GM19324 (cell line): ENCODE results near the gene KCNIP1.

ENCODE experiments used
- ATAC-seq: cut with Tn5 transposase; IDR thresholded peaks from one replicate; pipeline ENCODE4 v1.9.1; 2021; ENCODE audit warnings: mild to moderate bottlenecking, moderate library complexity; ENCODE audit not compliant: unreplicated experiment, low FRiP score

The KCNIP1 gene

DNA sequence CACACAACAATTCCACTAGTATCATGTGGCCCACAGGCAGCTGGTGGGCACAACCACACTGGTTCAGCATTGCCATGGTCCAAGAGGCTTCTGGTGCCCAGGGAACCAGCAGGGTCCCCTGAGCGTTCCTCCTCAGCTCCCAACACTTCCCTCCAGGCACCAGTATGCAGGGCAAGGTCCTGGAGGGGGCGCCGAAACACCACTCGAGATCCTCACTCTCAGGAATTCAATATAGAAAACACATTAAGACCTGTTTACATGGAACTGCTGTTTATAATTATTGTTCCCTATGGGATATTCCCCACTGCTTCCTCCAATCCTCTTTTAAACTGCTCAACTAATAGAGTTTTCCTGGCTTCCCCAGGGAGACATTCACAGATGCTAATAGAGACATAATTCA lies 187.8 kb downstream of the KCNIP1 start:
- no peak for ATAC-seq

GRCh38 chr5:170693701-170694100 lies 189.9 kb downstream of the KCNIP1 start:
- no peak for ATAC-seq

DNA sequence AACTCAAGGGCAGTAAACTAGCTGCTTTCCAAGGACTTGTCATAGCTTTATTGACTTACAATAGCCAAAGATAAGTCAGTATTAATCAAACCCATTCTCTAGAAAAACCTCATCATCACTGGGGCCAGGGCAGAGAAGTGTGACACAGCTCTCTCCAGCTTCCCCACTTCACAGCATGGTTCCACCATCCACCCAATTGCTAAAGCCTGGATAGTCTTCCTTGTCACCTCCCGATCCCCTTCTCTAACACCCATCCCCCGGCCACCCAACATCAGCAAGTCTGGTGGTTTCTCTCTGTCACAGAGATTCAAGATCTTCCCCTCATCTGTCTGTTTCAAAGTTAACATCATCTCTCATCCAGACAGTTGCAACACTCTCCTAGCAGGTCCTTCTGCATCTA lies 191.1 kb downstream of the KCNIP1 start:
- ATAC-seq, result no peak

- no peak for ATAC-seq
Observed at GRCh38 chr5:170697031-170697430, 193.2 kb downstream of the KCNIP1 start.

DNA sequence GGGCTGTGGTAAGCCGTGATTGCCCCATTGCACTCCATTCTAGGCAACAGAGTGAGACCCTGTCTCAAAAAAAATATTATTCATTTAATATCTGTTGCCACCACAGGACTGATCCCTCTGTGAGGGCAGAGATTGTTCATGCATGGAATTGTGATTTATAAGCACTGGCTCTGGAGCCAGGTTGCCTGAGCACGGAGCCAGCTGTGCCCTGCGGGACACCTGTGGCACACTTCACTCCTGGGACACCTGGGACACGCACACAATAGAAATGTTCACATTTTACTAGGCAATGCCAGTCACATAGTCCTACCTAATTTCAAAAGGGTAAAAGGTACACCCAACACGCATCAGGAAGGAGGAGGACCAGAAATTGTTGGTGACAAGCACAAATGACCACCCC lies 196.7 kb downstream of the KCNIP1 start:
- ATAC-seq, result no peak

DNA sequence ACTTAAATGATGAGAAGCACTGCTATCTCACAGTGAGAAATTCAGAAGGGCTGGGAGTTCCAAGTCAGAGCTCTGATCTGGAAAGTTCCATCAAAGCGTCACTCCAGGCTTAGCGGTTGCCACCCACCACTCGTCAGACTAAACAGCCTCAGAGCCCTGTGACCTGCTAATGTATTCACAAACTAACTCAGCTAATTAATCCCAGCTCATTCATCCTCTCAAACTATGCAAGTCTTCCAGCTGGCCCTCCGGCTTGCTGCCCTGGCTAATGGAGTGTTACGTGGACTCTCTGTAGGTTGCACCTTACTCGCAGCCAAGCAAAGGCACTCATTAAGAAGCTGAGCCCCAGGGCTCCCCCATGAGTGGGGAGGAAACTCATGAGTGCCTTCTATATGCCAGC lies 197.5 kb downstream of the KCNIP1 start:
- no peak for ATAC-seq

- no peak for ATAC-seq
Observed at GRCh38 chr5:170704417-170705192, 200.8 kb downstream of the KCNIP1 start.

- ATAC-seq, result no peak
Observed at GRCh38 chr5:170709640-170710039, 205.8 kb downstream of the KCNIP1 start.

- no peak for ATAC-seq
Observed at GRCh38 chr5:170711300-170711699, 207.5 kb downstream of the KCNIP1 start.

DNA sequence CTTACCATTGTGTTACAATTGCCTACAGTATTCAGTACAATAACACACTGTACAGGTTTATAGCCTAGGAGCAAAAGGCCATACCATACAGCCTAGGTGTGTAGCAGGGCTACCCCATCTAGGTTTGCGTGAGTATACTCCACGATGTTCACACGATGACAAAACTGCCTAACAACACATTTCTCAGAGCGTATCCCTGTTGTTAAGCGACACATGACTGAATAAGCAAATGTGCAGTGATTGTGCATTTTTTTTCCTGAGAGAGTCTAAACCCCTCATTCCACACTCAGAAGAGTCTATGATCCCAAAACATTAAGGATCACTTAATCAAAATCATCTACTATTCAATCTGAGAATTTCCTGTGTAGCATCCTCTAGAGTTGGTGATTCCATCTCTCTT lies 211.3 kb downstream of the KCNIP1 start:
- ATAC-seq, result no peak

- no peak for ATAC-seq
Observed at GRCh38 chr5:170716396-170716795, 212.6 kb downstream of the KCNIP1 start.

- no peak for ATAC-seq
Observed at GRCh38 chr5:170719551-170719950, 215.7 kb downstream of the KCNIP1 start.

GRCh38 chr5:170720179-170720578 lies 216.4 kb downstream of the KCNIP1 start:
- ATAC-seq, result no peak

DNA sequence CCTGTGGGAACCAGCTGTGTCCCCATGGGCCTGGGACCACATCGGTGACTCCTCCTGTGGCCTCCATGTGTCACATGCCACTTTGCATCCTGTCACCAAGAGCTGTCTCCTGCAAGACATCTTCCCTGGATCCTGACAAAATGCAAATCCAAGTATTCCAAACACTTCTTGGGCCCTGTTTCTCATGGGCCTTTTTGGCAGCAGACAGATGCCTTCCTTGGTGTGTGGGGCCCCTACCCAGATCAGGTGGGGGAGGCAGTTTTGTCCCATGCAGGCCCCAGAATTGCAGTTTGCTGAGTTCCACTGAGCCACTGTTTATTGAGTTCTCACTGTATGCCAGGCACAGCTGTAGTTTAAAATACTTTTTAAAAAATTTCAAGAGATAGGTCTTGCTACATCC lies 217.2 kb downstream of the KCNIP1 start:
- no peak for ATAC-seq

DNA sequence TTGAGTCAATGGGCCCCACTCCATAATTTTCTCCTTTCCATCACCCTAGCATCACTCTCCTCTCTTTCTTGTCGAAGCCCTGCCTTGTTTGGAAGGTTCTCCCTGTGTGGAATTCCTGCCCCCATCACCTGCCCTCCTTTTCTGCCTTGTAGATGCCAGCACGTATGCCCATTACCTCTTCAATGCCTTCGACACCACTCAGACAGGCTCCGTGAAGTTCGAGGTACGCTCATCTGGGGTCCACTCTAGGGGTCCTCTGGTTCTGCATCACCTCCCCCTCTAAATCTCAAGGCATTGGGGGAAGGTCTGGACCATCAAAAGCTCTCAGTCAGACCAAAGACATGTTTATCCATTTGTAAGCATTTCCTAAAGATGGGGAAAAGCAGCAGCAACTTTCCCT lies 217.9 kb downstream of the KCNIP1 start:
- no peak for ATAC-seq

DNA sequence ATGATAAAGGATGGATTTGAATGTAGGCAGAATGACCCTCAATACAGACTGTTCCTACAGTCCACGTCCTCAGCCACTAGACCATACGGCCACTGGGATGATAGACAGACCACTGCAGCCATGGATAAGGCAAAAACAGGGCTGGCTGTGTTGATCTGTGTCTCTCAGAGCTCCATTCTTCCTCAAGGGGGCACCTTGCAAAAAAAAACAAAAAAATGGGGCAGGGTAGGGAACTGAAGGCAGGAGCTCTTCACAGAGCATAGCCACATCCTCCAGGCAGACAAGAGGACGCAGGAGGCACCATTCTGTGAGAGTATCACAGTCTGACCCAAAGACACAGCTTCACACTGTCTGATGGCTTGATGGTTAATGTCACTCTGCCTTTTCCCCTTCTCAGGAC lies 218.5 kb downstream of the KCNIP1 start:
- no peak for ATAC-seq

DNA sequence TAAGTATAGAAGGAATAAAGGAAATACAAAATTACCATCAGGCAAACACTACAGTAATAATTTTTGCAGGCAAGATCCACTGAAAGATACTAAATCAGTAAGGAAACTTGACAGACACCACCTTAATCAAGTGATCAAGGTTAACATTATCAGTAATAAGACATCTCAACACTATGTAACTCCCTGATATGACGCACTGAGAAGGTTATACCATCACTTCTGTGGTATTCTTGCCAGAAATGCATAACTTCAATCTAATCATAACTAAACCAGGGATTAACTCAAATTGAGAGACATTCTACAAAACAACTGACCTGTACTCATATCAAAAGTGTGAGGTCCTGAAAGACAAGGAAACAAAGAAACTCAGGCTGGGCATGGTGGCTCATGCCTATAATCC lies 227.2 kb downstream of the KCNIP1 start:
- ATAC-seq, result no peak

- no peak for ATAC-seq
Observed at GRCh38 chr5:170732685-170733084, 228.9 kb downstream of the KCNIP1 start.

DNA sequence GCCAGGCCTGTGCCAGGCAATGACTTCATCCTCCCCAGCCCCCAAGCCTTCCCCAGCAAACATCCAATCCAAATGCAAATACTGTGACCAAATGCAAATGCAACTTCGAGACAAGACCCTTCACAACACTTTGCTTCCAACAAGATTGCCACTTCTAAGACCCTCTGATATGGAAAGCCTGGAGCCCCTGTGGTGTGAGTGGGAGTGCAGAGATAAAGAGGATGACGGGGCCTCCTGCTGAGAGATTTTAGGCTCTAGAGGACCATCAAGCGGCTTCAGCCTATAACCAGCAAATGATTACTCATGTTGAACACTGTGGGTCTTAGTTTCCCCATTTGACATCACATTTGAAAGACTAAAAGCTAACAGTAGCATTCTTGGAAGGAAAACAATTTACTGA lies 233.1 kb downstream of the KCNIP1 start:
- ATAC-seq, result no peak

- ATAC-seq, result no peak
Observed at GRCh38 chr5:170737591-170737990, 233.8 kb downstream of the KCNIP1 start.

DNA sequence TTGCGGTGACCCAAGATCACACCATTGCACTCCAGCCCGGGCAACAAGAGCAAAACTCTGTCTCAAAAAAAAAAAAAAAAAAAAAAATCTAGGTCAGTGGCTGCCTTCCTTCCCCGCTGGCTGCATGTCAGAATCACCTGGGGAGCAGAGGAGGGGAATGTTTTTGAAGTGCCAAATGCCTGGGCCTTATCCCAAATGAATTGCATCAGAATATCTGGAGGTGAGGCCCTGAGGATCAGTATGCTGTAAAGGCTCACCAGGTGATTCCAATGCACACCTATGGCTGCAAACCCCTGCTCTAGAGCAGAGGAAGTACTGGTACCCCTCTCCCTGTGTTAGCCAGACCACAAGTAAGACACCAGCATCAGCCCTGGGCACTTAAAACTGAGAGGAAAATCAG lies 235.0 kb downstream of the KCNIP1 start:
- ATAC-seq, result no peak

DNA sequence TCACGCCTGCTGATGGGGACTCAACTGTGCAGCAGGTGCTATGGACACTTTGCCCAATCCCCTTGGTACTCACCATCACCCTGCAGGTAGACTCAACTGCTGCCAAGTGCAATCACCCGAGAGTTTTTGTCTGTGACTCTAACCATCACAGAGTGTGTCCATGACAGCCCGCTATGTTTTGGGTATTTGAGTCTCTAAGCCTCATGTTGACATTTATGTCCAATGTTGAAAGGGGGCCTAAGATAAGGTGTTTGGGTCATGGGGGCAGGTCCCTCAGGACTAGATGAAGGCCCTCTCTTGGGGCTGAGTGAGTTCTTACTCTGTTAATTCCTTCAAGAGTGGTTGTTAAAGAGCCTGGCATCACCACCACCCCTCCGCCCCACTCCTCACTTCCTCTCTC lies 235.6 kb downstream of the KCNIP1 start:
- ATAC-seq, result no peak
